NCI-H146 treated with DMSO at 0.1 percent for 48 hours (cell line): ENCODE results near the gene TSEN54.
"Not testable (repeated sequence)": the region's sequence is repeated elsewhere in the genome, so short reads cannot be mapped to it uniquely, and the experiment has no call there.

Source experiments
- DNase-seq: peaks from one replicate; lab custom pipeline; 2025; ENCODE audit not compliant: unreplicated experiment; lab: John Stamatoyannopoulos, UW

The TSEN54 gene

GRCh38 chr17:75517297-75517865, 1.1 kb downstream of the TSEN54 start:
- no peak for DNase-seq

- no peak for DNase-seq
Observed at GRCh38 chr17:75518201-75518600, 1.9 kb downstream of the TSEN54 start.

- DNase-seq: no peak
Observed at GRCh38 chr17:75518983-75519537, 2.7 kb downstream of the TSEN54 start.

GRCh38 chr17:75520413-75520812, 4.1 kb downstream of the TSEN54 start:
- DNase-seq: not testable (repeated sequence)

- DNase-seq: no peak
Observed at GRCh38 chr17:75521290-75521689, 5.0 kb downstream of the TSEN54 start.

- DNase-seq: no peak
Observed at GRCh38 chr17:75521951-75522727, 5.8 kb downstream of the TSEN54 start.

GRCh38 chr17:75523647-75524046, 7.3 kb downstream of the TSEN54 start:
- no peak for DNase-seq

- no peak for DNase-seq
Observed at GRCh38 chr17:75524269-75524969, 8.1 kb downstream of the TSEN54 start.

GRCh38 chr17:75524970-75525805, 8.9 kb downstream of the TSEN54 start, which contains the start of gene LLGL2:
LLGL2 (plus strand) TSS chr17:75525697; CDS start chr17:75543427, 17,730 bp downstream.
- peak; percentile 70 for DNase-seq

- no peak for DNase-seq
Observed at GRCh38 chr17:75525806-75526554, 9.7 kb downstream of the TSEN54 start.

GRCh38 chr17:75526555-75527270, 10.4 kb downstream of the TSEN54 start:
- no peak for DNase-seq

GRCh38 chr17:75530837-75531720, 14.8 kb downstream of the TSEN54 start:
- no peak for DNase-seq

GRCh38 chr17:75531721-75532072, 15.4 kb downstream of the TSEN54 start:
- no peak for DNase-seq

- no peak for DNase-seq
Observed at GRCh38 chr17:75535119-75535537, 18.8 kb downstream of the TSEN54 start.

- no peak for DNase-seq
Observed at GRCh38 chr17:75535871-75536270, 19.5 kb downstream of the TSEN54 start.

- no peak for DNase-seq
Observed at GRCh38 chr17:75536366-75536765, 20.0 kb downstream of the TSEN54 start.

GRCh38 chr17:75539967-75540729, 23.8 kb downstream of the TSEN54 start:
- no peak for DNase-seq
